Islet precursor cell (in vitro differentiated cells): Measurements from ENCODE around the gene WDR49.

ENCODE experiments used
- DNase-seq: peaks from one replicate; pipeline ENCODE4 v3.0.0-alpha.2; 2018

WDR49 gene

DNA sequence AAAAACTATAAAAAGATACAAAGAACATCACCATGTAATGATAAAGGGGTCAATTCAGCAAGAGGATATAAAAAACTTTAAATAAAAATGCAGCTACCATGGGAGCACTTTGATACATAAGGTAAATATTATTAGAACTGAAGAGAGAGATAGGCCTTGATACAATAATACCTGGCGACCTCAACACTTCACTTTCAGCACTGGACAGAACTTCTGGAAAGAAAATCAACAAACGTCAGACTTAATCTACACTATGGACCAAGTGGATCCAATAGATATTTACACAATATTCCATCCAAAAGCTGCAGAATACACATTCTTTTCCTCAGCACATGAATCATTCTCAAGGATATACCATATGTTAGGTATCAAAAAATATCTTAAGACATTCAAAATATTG lies 42.0 kb downstream of the WDR49 start:
- DNase-seq, result no peak

DNA sequence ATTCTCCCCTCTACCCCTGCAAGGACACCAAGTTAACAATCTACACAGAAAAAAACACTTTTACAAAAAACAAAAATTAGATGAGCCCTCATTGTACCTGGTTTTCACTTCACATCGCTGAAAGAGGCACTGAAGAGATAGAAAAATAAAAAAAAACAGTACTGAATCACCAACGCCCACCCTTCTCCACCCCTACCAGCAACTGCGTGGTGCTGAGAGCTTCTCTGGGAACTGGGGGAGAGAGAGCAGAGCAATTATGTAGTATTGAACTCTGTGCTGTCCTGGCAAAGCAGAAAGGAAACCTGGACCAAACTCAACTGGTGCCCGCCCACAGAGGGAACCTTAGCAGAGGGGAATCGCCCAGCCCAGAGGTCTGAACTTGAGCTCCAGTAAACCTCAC lies 44.6 kb downstream of the WDR49 start:
- no peak for DNase-seq

DNA sequence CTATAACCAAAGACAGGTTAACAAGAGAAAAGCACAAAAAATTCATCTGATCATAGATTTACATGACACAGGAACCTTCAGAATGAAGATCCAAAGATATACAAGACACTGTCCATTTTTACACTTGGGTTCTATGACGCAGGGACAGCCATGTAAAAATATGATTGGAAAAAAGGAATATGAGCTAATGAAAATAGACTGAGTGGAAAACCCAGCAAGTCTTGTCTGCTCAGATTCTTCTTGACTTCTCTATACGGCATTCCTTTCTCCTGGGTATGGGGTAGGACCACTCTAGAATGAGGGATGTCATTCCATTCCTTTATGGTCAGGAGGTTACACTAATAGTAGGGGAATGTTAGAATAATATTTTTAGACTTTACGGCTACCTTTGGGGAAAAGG lies 46.9 kb downstream of the WDR49 start:
- DNase-seq, result no peak

DNA sequence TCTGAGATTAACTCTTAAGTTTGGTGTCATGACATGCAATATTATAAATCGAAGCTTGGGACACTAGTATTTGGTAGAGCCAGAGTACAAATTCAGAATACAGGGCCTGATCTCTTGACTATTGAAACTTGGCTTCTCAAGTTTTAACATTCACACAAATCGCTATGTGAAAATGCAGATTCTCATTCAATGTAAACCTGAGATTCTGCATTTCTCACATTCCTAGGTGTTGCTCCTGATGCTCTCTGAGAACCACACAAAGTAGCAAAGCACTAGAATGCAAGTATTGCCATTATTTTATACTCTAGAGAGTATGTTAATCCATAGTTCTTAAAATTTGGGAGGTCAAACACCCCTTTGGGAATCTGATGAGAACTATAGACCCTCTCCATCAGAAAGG lies 47.9 kb downstream of the WDR49 start:
- no peak for DNase-seq

DNA sequence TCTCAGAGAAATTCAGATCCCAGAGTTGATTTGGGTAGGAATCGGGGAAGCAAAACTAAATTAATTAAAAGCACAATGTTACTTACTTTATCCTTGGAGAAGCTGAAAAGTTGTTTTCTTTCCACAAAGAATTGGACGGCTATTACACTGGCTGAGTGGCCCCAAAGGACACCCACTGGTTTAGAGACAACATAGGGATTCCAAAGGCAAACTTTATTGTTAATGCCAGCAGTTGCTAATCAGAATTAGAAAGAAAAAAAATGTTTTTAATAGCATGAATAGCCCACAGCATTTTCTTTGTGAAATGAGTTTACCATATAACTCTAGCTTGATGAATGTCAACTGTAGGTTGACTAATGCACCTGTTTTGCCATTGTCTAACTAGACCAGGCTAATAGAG lies 51.7 kb downstream of the WDR49 start:
- DNase-seq, result no peak

DNA sequence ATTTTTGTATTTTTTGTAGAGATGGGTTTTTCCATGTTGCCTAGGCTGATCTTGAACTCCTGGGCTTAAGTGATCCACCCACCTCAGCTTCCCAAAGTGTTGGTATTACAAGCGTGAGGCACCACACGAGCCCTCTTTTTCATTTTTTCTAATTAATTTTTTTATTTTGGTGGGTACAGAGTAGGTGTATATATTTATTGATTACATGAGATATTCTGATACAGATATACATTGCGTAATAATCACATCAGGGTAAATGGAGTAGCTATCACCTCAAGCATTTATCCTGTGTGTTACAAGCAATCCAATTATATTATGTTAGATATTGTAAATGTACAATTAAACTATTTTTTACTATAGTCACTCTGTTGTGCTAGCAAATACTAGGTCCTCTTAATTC lies 66.1 kb downstream of the WDR49 start:
- DNase-seq, result no peak

DNA sequence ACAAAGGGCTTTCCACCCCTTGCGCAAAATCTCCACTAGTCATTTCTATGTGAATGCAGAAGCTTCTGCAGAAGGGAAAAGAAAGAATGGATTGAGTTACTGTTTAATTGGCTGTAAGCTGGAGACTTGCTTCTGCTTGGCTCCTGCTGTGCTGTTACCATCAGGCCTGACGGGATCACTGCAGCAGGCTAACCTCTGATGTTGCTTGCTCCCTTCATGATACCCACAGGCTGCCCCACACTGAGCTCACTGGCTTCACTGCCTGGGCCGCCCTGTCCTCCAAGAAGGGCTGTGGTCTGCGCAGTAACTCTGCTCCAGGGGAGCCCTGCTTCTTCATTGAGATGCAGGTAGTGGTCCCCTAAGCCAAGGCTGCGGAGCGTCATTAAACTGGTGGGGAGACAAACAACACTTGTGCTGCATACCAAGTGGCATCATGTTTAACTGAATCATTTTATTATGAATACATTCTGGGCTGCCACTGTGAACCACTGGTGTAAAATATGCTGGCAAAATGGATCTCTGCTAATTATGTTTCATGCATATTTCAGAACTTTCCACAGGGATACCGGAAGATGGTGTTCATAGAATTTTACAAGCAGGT lies 78.6 kb downstream of the WDR49 start:
- DNase-seq, result no peak

DNA sequence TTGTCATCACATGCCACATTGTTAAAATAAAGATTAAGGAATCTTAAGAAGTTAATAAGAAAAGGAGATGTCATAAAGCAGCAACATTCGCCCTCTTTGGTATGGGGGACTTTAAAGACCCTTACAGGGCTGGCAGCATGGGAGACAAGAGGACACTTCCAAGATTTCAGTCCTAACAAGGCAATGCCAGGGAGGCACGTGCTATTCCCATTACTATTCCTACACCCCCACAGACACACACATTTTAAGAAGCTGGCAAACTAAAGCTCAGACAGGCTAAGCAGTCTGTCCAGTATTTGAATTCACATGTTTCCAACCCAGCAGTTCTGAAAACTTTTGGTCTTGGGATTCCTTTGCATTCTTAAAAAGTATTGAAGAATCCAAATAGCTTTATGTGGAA lies 80.8 kb downstream of the WDR49 start:
- no peak for DNase-seq

DNA sequence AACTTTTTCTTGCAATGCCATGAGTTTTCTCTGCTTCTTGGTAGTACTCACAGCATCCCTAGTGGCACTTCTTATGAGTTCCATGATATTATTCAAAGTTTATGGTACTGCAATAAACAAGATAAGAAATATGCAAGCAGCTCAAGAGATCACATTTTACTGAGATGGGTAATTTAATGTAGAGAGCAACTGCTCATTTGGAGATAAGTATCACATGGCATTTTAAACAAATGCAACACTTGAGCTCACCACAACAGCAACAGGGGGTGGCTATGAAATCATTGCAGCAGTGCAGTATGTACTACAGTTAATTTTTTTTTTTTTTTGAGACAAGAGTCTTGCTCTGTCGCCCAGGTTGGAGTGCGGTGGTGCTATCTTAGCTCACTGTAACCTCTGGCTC lies 85.1 kb downstream of the WDR49 start:
- no peak for DNase-seq

DNA sequence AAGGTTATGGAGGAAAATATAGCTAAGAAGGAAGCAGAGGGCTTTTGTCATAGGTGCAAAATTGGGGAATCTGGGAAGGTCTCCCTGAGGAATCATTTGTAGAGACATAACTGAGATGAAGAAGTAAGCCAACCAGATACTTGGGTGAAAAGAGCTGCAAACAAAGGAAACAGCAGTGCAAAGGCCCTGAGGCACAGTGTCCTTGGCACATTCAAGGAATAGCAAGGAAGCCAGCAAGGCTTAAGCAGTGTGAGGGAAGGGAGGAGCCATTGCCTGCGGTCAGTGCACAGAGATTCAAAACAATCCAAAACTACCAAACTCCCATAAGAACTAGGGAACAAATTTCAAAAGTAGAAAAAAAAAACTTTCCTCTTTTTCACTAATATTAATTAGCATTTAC lies 88.3 kb downstream of the WDR49 start:
- DNase-seq, result no peak

DNA sequence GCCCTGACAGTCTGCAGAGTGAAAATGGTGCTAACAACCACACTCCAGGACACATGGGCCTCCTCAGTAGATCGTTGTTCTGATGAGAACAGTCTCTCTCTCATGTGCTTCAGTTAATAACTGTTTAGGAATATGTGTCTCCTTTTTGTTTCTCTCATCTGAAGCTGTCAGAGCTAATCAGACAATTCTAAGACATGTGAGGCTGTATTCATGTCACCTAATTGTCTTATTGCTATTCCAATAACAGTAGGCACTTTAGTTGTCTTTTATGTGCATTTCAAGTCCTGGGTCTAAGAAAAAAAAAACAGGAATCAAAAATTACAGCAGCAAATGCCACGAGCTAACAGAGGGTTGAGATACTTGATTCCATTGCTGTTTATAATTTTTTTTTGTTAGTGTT lies 89.1 kb downstream of the WDR49 start:
- no peak for DNase-seq

DNA sequence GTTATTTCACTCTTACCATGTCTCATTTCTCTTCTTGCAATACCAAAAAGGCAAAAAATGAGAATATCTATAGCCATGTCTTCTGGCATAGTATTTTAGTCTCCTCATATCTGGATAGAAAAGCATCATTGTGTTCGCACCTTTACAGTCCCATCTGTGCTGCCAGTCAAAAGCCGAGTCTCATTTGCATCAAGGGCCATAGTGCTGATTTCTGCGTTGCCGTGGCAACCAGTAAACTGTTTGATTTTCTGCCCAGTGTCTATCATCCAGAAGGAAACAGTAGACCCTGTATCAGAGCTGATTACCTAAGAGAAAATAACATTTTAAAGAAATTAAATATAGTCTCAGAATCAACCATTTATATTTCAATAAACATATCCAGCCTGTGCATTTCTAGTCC lies 93.8 kb downstream of the WDR49 start:
- DNase-seq, result no peak

DNA sequence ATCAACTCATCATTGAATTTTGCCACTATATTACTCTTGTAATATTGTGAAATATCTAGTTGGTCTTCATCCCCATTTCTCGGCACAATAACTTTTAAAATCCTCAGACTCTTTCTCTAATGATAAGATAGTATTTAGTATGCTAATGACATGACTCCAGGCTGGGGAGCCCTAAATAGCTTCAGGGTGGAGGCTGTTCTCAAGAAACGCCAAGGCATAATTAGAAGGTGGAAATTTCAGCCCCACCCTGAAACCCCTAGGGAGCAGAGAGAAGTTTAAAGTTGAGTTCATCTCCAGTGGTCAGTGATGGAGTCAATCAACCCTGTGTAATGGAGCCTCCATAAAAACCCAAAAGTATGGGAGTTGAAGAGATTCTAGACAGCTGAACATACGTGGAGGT lies 98.8 kb downstream of the WDR49 start:
- no peak for DNase-seq

DNA sequence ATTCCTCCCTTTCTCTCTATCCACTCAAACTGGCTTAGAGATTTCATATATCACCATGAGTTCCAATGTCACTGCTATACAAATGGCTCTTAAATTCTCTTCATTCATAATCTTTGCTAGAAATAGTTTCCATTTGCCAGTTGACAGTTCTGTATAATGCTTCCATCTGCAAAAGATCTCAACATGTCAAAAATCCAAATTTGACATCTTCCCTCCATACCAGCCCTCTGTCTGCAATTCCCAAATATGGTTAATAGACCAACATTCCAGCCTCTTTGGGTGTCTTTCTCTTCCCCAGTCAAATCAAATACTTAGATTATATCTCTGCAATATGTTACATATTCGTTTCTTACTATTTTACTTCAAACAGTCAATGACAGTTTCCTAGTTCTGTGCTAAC lies 115.7 kb downstream of the WDR49 start:
- DNase-seq, result no peak

DNA sequence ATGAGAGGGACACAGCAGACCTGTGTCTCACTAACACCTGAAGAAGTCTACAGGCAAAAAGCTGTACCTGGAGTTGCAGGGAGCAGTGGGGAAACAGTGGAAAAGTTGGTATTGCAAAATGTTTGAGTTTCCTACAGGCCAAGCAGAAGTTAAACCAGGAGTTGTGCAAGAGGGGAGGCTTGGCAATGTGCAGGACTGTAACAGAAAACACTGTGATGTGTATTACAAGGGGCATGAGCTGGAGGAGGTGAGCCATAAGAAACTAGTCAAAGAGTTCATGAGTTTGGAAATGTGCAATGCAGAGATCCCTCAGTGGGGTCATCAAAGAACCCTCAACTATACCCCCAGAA lies 132.8 kb downstream of the WDR49 start:
- no peak for DNase-seq

DNA sequence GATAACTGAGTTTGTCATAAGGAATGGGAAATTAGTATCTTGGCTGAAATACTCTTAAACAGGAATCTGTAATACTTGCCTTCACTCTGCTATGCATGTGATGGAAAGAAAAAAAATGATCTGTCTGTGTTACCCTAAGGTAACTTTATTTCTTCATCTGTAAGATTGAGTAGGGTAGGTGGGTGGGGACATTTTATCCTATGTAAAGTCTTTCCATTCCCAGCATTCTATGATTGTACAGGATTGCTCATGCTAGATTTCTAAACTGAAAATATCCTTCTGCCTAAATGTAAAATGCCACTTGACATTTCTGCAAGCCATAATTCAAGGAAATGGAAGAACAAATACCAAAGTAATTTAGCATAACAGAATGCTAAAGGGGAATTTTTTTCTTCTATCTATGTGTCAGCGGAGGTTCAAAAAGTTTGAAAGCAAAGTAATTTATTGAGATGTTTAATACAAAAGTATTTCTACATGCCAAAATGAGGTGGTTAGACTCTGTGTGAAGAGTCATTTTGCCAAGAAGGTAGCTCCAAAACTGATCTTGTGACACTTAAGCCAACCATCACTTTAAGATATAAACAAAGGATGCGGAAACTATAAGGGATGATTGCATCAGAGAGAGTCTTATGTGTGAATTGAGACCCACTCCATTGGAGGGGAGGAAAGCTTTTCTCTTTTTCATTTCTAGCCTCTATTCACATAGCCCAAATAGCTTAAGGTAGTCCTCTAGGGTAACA lies 133.3 kb downstream of the WDR49 start:
- no peak for DNase-seq

DNA sequence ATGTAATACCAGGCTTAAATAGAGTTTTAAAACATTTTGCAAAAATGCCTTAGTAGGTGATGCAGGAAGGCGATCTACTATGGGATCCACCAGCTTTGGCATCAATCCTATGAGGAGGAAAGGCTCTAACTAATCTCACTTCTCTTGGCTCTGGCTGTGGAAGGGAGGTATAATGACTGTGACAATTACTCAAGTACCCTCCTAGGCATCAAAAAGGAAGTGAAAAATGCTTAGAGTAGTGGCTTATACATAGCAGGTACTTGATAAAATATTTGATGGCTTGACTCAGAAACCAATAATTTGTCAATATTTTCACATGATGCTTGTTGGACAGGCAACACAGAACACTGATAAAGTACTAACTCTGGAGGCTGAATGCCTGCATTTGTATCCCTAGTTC lies 145.8 kb downstream of the WDR49 start:
- DNase-seq, result no peak

DNA sequence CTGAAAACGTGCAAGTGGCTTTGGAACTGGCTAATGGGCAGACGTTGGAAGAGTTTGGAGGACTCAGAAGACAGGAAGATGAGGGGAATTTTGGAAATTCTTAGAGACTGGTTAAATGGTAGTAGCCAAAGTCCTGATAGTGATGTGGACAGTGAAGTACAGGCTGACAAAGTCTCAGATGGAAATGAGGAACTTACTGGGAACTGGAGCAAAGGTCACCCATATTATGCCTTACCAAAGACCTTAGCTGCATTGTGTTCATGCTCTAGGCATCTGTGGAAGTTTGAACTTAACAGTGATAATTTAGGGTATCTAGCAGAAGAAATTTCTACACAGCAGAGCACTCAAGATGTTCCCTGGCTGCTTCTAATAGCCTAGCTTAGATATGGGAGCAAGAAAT lies 151.3 kb downstream of the WDR49 start:
- DNase-seq, result no peak

DNA sequence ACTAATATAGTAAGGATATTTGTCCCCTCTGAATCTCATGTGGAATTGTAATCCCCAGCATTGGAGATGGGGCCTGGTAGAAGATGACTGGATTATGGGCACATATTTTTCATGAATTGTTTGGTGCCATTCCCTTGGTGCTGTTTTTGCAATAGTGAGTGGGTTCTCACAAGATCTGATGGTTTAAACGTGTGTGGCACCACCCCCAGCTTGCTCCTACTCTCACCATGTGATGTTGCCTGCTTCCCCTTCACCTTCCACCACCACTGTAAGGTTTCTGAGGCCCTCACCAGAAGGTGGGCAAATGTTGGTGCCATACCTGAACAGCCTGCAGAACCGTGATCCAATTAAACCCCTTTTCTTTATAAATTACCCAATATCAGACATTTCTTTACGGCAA lies 151.8 kb downstream of the WDR49 start:
- DNase-seq, result no peak

DNA sequence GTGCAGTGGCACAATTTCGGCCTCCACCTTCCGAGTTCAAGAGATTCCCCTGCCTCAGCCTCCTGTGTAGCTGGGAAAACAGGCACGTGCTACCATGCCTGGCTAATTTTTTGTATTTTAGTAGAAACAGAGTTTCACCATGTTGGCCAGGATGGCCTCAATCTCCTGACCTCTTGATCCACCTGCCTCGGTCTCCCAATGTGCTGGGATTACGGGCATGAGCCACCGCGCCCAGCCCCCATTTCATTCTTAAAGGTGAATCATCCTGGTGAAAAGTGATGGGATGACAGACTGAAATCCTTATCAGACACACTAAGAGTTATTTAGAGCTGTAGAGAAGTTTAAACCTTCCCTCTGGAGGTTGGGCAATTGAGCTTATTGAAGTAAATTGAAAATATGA lies 155.8 kb downstream of the WDR49 start:
- no peak for DNase-seq

DNA sequence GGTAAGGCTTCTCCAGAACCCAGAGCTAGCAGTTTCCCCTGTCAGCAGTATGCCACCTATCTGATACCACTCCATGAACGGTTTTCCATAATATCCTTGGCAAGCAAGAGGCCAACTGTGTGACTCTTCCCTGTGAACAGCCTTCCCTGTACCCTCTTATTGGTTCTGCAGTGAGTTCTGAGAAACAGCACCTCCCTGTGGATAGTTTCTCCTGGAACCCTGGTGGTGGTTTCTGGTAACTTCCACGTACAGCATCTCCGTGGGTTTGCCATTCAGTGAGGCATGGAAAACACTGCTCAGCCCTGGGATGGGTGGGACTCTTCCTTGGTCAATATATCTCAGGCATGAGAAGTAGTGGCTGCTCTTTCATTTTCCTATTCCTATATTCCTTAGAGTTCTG lies 160.5 kb downstream of the WDR49 start:
- peak; percentile 63 for DNase-seq

DNA sequence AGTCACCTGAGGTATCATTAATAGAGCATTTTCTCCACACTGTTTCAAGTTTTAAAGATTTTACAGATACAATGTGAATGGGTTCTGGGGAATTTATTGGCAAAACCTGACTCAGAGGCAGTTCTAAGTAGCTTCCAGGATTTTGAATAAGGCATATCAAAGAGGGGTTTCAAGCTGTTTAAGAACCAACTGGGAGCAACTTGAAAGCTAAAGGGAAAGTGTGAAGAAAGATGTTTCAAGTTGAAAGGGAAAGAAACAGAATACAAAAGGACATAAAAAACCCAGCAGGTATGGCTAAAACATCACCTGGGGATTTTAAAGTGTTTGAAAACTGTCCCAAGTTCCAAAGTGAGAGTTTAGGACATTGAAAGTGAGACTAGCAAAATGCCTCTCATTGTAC lies 162.1 kb downstream of the WDR49 start:
- DNase-seq, result no peak

DNA sequence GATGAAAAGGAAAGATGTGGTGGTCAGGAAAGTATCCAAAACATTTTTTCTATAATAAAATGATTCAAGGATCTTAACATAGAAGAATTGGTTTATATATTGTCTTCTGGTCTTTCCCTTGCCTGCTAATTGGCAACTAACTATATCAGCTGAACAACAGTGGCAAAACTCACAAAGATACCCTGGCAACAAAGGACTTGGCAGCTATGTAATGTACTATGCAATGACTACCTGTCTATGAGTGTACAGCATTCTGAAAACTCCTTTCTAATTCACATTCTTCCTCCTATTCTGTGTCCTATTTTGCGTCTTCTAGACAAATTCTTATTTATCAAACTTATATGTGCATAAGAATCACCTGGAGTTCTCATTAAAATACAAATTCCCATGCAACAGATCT lies 164.2 kb downstream of the WDR49 start:
- DNase-seq, result no peak

DNA sequence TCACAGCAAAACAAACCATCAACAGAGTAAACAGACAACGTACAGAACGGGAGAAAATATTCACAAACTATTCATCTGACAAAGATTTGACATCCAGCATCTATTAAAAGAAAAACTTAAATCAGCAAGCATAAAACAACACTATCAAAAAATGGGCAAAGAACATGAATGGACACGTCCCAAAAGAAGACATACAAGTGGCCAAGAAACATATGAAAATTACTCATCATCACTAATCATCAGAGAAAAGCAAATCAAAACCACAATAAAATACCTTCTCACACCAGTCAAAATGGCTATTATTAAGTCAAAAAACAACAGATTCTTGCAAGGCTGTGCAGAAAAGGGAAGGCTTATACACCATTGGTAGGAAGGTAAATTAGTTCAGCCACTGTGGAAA lies 166.2 kb downstream of the WDR49 start:
- DNase-seq, result no peak

DNA sequence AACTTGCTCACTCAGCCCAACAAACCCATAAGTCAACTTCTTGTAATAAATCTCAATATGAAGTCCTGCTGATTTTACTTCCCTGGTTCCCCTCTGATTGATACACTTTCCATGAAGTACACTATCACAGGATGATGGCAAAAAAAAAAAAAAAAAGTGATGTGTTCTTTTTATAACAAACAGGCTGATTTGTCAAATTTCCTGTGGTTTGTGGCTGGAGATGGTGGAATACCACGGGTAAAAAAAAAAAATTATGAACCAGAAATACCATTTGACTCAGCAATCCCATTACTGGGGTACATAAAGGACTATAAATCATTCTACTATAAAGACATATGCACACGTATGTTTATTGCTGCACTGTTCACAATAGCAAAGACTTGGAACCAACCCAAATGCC lies 169.2 kb downstream of the WDR49 start:
- DNase-seq, result no peak
